OCI-LY7 (cell line): Measurements from ENCODE around the gene CACNB2. TPM values are rescaled to one million over a fixed set of nuclear protein-coding genes. Genes with fewer than 3 reads are reported as not detected.

Experiments used
- BruUV-seq: library from RNA; stranded (reverse); fragments of 400-500 nt; replicated peaks from 2 replicates; lab custom pipeline; 2021; lab: Mats Ljungman, UMichigan
- CTCF ChIA-PET: fragments of 300-600 bp; sonication (Branson Sonifier 250); formaldehyde crosslinking; loops from one replicate; lab custom pipeline; 2022; ENCODE audit warnings: antibody characterized with exemption; ENCODE audit not compliant: unreplicated experiment; lab: Charles Lee
- POLR2A ChIA-PET: fragments of 300-600 bp; sonication (Branson Sonifier 250); formaldehyde crosslinking; loops from one replicate; lab custom pipeline; 2022; ENCODE audit warnings: antibody characterized with exemption; lab: Charles Lee
- DNase-seq: peaks from one replicate; pipeline ENCODE4 v3.0.0-alpha.2; 2015; ENCODE audit warnings: low spot score
- H2AFZ ChIP-seq: fragments of 200-600 bp; sonication (generic), shearing (Covaris generic); 2 replicates; pipeline ENCODE4 v1.6.1; 2014; ENCODE audit warnings: mild to moderate bottlenecking, antibody characterized with exemption, low read length, moderate library complexity
- H3K27ac ChIP-seq: fragments of 200-600 bp; sonication (generic); 2 replicates; pipeline ENCODE4 v1.5.1; 2014; ENCODE audit warnings: mixed run types, low read depth, mild to moderate bottlenecking, moderate library complexity, low read length, inconsistent platforms; ENCODE audit not compliant: poor library complexity, severe bottlenecking
- H3K36me3 ChIP-seq: fragments of 200-600 bp; sonication (generic); 2 replicates; pipeline ENCODE4 v1.6.1; 2014; ENCODE audit warnings: mild to moderate bottlenecking, antibody characterized with exemption, low read length, moderate library complexity, mixed read lengths; ENCODE audit not compliant: insufficient read depth
- H3K4me1 ChIP-seq: fragments of 200-600 bp; sonication (generic); 2 replicates; pipeline ENCODE4 v1.5.1; 2014; ENCODE audit warnings: mild to moderate bottlenecking, low read length; ENCODE audit not compliant: insufficient read depth, poor library complexity, severe bottlenecking
- H3K4me2 ChIP-seq: fragments of 200-600 bp; sonication (generic); 2 replicates; pipeline ENCODE4 v1.6.1; 2014; ENCODE audit warnings: mild to moderate bottlenecking, low read length
- H3K4me3 ChIP-seq: fragments of 200-600 bp; sonication (generic); 2 replicates; pipeline ENCODE4 v1.5.1; 2014; ENCODE audit warnings: mild to moderate bottlenecking, low read depth, low read length; ENCODE audit not compliant: poor library complexity, severe bottlenecking
- H3K79me2 ChIP-seq: fragments of 200-600 bp; sonication (generic); 2 replicates; pipeline ENCODE4 v1.6.1; 2016; ENCODE audit warnings: low read depth, mild to moderate bottlenecking, low read length, moderate library complexity, mixed read lengths; ENCODE audit not compliant: insufficient read depth
- H3K9me2 ChIP-seq: fragments of 200-600 bp; sonication (generic); 2 replicates; pipeline ENCODE4 v1.6.1; 2016; ENCODE audit warnings: mild to moderate bottlenecking, low read length, mixed read lengths; ENCODE audit not compliant: insufficient read depth
- H3K9me3 ChIP-seq: fragments of 200-600 bp; sonication (generic); 2 replicates; pipeline ENCODE4 v1.6.1; 2014; ENCODE audit warnings: mild to moderate bottlenecking, mixed run types, low read length, mixed read lengths
- H4K20me1 ChIP-seq: fragments of 200-600 bp; sonication (generic); 2 replicates; pipeline ENCODE4 v1.6.1; 2014; ENCODE audit warnings: mild to moderate bottlenecking, antibody characterized with exemption, low read length, moderate library complexity, mixed read lengths; ENCODE audit not compliant: insufficient read depth
- EZH2phosphoT487 ChIP-seq: fragments of 200-600 bp; sonication (generic); IDR thresholded peaks from 2 replicates; pipeline ENCODE4 v1.6.1; 2018; ENCODE audit warnings: low read depth, borderline replicate concordance, mild to moderate bottlenecking, mixed run types, antibody characterized with exemption, low read length, moderate library complexity, mixed read lengths
- intact Hi-C: fragments of 100-400 bp; cut with micrococcal nuclease; formaldehyde crosslinking; loops from one replicate; pipeline ENCODE4 v1.10.0; 2022; ENCODE audit not compliant: unreplicated experiment
- total RNA-seq, 2 experiments: library from RNA; depleted of rRNA in 1 of 2; stranded (reverse); fragments of >200 nt in 1 of 2; shearing (Covaris generic) in 1 of 2; gene quantifications; 2 replicates each; pipeline ENCODE4 v1.2.3, GENCODE V29; 2014 to 2022
- TF ChIP-seq, protein P1 (sequence below): fragments of 200-600 bp; sonication (generic); conservative IDR thresholded peaks from 2 replicates; pipeline ENCODE4 v1.5.1; 2014; ENCODE audit warnings: mild to moderate bottlenecking, antibody characterized with exemption, low read length, moderate library complexity, mixed read lengths

Gene CACNB2
- total RNA-seq, 2 experiments from 2014 or later = not detected

DNA sequence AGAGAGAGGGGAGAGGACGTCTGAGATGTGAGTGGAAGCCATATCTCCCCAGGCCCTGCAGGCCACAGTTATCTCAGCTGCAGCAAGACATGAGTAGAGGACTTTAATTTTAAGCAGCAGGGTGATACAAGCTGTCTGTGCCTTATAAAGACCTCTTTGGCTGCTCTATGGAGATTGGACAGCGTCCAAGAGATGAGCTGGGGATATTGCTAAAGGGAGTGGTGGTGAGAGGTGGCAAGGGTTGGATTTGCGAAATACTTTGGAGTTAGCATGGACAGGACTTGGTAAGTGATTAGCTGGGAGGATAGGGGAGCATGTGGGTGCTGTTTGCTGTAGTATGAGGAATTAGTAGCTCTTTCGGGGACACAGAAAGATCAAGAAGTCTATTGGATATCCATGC, 191.8 kb downstream of the CACNB2 start:
- Histone ChIP-seq H2AFZ (no peak overlapping the region), H3K79me2 (no peaks in the 10 kb centered on the region), H4K20me1 (no peaks in the 10 kb centered on the region), H3K9me2 (no peaks in the 10 kb centered on the region), H3K36me3 (no peaks in the 10 kb centered on the region), H3K9me3 (no peaks in the 10 kb centered on the region), H3K4me2 (no peak overlapping the region), H3K27ac (no peak overlapping the region), H3K4me1 (no peaks in the 10 kb centered on the region), H3K4me3 (no peak overlapping the region)
- POLR2A ChIA-PET = no interaction called here
- no peak for DNase-seq
- CTCF ChIA-PET = no interaction called here
- TF ChIP-seq, protein P1, sequence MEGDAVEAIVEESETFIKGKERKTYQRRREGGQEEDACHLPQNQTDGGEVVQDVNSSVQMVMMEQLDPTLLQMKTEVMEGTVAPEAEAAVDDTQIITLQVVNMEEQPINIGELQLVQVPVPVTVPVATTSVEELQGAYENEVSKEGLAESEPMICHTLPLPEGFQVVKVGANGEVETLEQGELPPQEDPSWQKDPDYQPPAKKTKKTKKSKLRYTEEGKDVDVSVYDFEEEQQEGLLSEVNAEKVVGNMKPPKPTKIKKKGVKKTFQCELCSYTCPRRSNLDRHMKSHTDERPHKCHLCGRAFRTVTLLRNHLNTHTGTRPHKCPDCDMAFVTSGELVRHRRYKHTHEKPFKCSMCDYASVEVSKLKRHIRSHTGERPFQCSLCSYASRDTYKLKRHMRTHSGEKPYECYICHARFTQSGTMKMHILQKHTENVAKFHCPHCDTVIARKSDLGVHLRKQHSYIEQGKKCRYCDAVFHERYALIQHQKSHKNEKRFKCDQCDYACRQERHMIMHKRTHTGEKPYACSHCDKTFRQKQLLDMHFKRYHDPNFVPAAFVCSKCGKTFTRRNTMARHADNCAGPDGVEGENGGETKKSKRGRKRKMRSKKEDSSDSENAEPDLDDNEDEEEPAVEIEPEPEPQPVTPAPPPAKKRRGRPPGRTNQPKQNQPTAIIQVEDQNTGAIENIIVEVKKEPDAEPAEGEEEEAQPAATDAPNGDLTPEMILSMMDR = no peak
- TF ChIP-seq EZH2phosphoT487 = no peak
- no TSS peak for BruUV-seq
- intact Hi-C loops = no loop called here

DNA sequence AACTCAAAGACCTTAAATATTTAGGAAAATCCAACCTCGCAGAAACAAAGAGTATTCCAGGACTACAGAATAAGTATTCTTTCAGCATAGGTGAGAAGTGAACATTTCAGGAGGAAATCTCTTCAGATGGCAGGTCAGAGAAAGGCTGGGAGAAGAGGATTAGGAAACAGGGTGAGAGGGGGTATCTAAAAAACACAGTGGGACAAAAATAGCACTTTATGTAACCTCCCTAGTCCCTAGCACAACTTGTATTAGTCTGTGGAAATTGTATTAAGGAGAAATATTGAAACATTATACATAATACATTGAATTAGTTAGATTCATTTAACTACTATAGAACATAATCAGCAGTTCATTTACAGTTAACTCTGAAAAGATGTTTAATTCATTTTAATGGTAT, 192.3 kb downstream of the CACNB2 start:
- Histone ChIP-seq H3K79me2 (no peaks in the 10 kb centered on the region), H3K4me2 (no peak overlapping the region), H3K9me2 (no peaks in the 10 kb centered on the region), H2AFZ (no peak overlapping the region), H3K36me3 (no peaks in the 10 kb centered on the region), H3K27ac (no peak overlapping the region), H3K4me1 (no peaks in the 10 kb centered on the region), H3K9me3 (no peaks in the 10 kb centered on the region), H3K4me3 (no peak overlapping the region), H4K20me1 (no peaks in the 10 kb centered on the region)
- ChIA-PET CTCF (no interaction called here), POLR2A (no interaction called here)
- TF ChIP-seq EZH2phosphoT487 = no peak
- TF ChIP-seq, protein P1 = no peak
- intact Hi-C loops = no loop called here
- no peak for DNase-seq
- no TSS peak for BruUV-seq

DNA sequence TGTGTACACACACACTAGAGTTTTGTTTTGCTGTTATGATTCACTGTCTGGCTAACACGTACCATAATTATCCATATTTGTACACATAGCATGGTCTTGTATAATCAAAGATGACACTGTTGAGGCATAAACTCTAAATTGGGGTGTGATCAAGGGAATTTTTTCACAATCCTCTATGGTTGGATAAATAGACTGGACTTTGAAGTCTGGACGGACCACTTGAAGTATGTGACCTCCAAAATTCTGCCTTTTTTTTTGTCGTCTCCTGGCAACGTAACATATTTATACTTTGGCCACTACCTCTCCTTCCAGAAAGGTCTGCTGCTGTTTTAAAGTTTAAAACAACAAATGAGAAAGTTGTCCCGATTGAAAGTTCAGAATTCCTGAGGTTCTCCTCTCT, 193.4 kb downstream of the CACNB2 start:
- Histone ChIP-seq H4K20me1 (no peaks in the 10 kb centered on the region), H3K27ac (no peak overlapping the region), H3K4me1 (no peaks in the 10 kb centered on the region), H3K9me2 (no peaks in the 10 kb centered on the region), H3K4me3 (no peak overlapping the region), H3K36me3 (no peaks in the 10 kb centered on the region), H3K4me2 (no peak overlapping the region), H2AFZ (no peak overlapping the region), H3K79me2 (no peaks in the 10 kb centered on the region), H3K9me3 (no peaks in the 10 kb centered on the region)
- CTCF ChIA-PET = no interaction called here
- no TSS peak for BruUV-seq
- TF ChIP-seq, protein P1 = no peak
- no peak for TF ChIP-seq EZH2phosphoT487
- intact Hi-C loops = no loop called here
- DNase-seq = no peak
- POLR2A ChIA-PET = interaction anchor here (1.5 kb wide), 1 partner anchor 15 kb away, joined by 3 read pairs; no protein-coding TSS in a partner anchor
